ENCODE data around the gene MYO15A.

DNA sequence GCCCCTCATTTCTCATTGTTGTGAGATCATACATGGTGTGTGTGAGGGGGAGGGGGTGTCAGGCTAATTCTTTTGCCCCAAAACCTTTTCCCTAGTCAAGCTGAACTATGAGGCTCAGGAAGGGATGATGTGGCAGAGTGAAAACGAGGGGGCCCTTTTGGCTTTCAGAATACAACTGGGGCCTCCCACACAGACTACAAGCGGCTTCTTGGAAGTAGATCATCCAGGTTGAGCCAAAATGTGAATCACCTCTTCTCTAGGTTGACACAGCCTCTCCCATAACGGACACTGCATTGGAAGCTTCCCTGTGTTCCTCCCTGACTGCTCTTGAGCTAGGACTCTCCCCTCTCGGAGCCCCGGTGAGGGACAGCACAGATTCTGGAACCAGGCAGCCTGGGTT is 72.8 kb downstream of the MYO15A start:
- TF ChIP-seq EZH2phosphoT487 (IDR thresholded peaks at IDR 0.05; ENCODE audit: borderline replicate concordance, low read depth, low read length), result no peak
- TF ChIP-seq, protein P1, sequence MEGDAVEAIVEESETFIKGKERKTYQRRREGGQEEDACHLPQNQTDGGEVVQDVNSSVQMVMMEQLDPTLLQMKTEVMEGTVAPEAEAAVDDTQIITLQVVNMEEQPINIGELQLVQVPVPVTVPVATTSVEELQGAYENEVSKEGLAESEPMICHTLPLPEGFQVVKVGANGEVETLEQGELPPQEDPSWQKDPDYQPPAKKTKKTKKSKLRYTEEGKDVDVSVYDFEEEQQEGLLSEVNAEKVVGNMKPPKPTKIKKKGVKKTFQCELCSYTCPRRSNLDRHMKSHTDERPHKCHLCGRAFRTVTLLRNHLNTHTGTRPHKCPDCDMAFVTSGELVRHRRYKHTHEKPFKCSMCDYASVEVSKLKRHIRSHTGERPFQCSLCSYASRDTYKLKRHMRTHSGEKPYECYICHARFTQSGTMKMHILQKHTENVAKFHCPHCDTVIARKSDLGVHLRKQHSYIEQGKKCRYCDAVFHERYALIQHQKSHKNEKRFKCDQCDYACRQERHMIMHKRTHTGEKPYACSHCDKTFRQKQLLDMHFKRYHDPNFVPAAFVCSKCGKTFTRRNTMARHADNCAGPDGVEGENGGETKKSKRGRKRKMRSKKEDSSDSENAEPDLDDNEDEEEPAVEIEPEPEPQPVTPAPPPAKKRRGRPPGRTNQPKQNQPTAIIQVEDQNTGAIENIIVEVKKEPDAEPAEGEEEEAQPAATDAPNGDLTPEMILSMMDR (conservative IDR thresholded peaks at IDR 0.05; ENCODE audit: low read length), result no peak
